Measurements from ENCODE around the gene EML6.

EML6 gene

GRCh38 chr2:54997826-54998225 is 274.4 kb downstream of the EML6 start:
- H3K36me3 ChIP-seq (replicated peaks in 1 of 2; ENCODE audit: control insufficient read depth in 2 of 2, insufficient read depth in 2 of 2, low read length in 2 of 2), result peaks cover 0 to 31% of the 10 kb centered on the region in 2 donors
- H3K4me2 ChIP-seq (ENCODE audit: insufficient read depth, low read length, poor library complexity, severe bottlenecking), result no peak overlapping the region
- H3K4me1 ChIP-seq (ENCODE audit: control insufficient read depth in 2 of 2, insufficient read depth in 1 of 2, low read depth in 1 of 2, low read length in 2 of 2), result peaks cover 2 to 4% of the 10 kb centered on the region in 2 donors
- no peak overlapping the region for H2AK5ac ChIP-seq (ENCODE audit: low read depth, low read length)
- H2BK12ac ChIP-seq (ENCODE audit: low read length), result no peak overlapping the region
- no peak overlapping the region for H3K18ac ChIP-seq (ENCODE audit: low read length)
- H4K8ac ChIP-seq (ENCODE audit: low read depth, low read length), result no peak overlapping the region
- H3K27me3 ChIP-seq (ENCODE audit: control insufficient read depth in 3 of 3, insufficient read depth in 3 of 3, low read depth in 1 of 3, low read length in 3 of 3), result no peaks in the 10 kb centered on the region
- H3K23ac ChIP-seq (ENCODE audit: low read depth, low read length, poor library complexity), result no peak overlapping the region
- H3K14ac ChIP-seq (ENCODE audit: low read length), result no peak overlapping the region
- no peak overlapping the region for H3K4ac ChIP-seq (ENCODE audit: low read length)
- H4K91ac ChIP-seq (ENCODE audit: low read depth, low read length, poor library complexity), result no peak overlapping the region
- WGBS, 2 donors (ENCODE audit: extremely low coverage in 2 of 2, insufficient read length in 2 of 2, insufficient replicate concordance in 1 of 2), result no CpG with 5 or more reads among the region's 1 CpG
- H2AFZ ChIP-seq (ENCODE audit: low read length), result no peak overlapping the region
- H3K79me1 ChIP-seq (ENCODE audit: low read depth, low read length), result peaks cover 1% of the 10 kb centered on the region
- H2BK120ac ChIP-seq (ENCODE audit: low read depth, low read length), result no peak overlapping the region
- no peak overlapping the region for H3K4me3 ChIP-seq (ENCODE audit: low read length in 2 of 2)
- no peak overlapping the region for H2BK15ac ChIP-seq (ENCODE audit: low read length)
- no peak overlapping the region for H3K27ac ChIP-seq (replicated peaks; ENCODE audit: low read length)
- DNase-seq (ENCODE audit: low spot score), result no peak
- no peak overlapping the region for H2BK5ac ChIP-seq (ENCODE audit: low read length)
- H3K9me3 ChIP-seq (replicated peaks in 1 of 2; ENCODE audit: control insufficient read depth in 2 of 2, insufficient read depth in 1 of 2, low read depth in 1 of 2, low read length in 2 of 2), result peaks cover 0 to 3% of the 10 kb centered on the region in 2 donors
- H3K9ac ChIP-seq (ENCODE audit: low read depth, low read length, poor library complexity), result no peak overlapping the region

- Histone ChIP-seq H3K36me3 (replicated peaks in 1 of 2; ENCODE audit: control insufficient read depth in 2 of 2, insufficient read depth in 2 of 2, low read length in 2 of 2) (peaks cover 0 to 26% of the 10 kb centered on the region in 2 donors), H3K23ac (ENCODE audit: low read depth, low read length, poor library complexity) (no peak overlapping the region), H3K4me1 (ENCODE audit: control insufficient read depth in 2 of 2, insufficient read depth in 1 of 2, low read depth in 1 of 2, low read length in 2 of 2) (peaks cover 2 to 4% of the 10 kb centered on the region in 2 donors), H3K14ac (ENCODE audit: low read length) (no peak overlapping the region), H3K4me3 (ENCODE audit: low read length in 2 of 2) (no peak overlapping the region), H3K79me1 (ENCODE audit: low read depth, low read length) (peaks cover 1% of the 10 kb centered on the region), H2AK5ac (ENCODE audit: low read depth, low read length) (no peak overlapping the region), H3K4ac (ENCODE audit: low read length) (no peak overlapping the region), H3K4me2 (ENCODE audit: insufficient read depth, low read length, poor library complexity, severe bottlenecking) (no peak overlapping the region), H4K8ac (ENCODE audit: low read depth, low read length) (no peak overlapping the region), H2BK5ac (ENCODE audit: low read length) (no peak overlapping the region), H3K9ac (ENCODE audit: low read depth, low read length, poor library complexity) (no peak overlapping the region), H2BK15ac (ENCODE audit: low read length) (no peak overlapping the region), H3K27ac (replicated peaks; ENCODE audit: low read length) (no peak overlapping the region), H2AFZ (ENCODE audit: low read length) (no peak overlapping the region), H3K18ac (ENCODE audit: low read length) (no peak overlapping the region), H4K91ac (ENCODE audit: low read depth, low read length, poor library complexity) (no peak overlapping the region), H3K9me3 (replicated peaks in 1 of 2; ENCODE audit: control insufficient read depth in 2 of 2, insufficient read depth in 1 of 2, low read depth in 1 of 2, low read length in 2 of 2) (peaks cover 0 to 3% of the 10 kb centered on the region in 2 donors), H2BK120ac (ENCODE audit: low read depth, low read length) (no peak overlapping the region), H3K27me3 (ENCODE audit: control insufficient read depth in 3 of 3, insufficient read depth in 3 of 3, low read depth in 1 of 3, low read length in 3 of 3) (no peaks in the 10 kb centered on the region), H2BK12ac (ENCODE audit: low read length) (no peak overlapping the region)
- DNase-seq (ENCODE audit: low spot score), result no peak
- no CpG with 5 or more reads among the region's 3 CpGs for WGBS, 2 donors (ENCODE audit: extremely low coverage in 2 of 2, insufficient read length in 2 of 2, insufficient replicate concordance in 1 of 2)
Measured at GRCh38 chr2:54999182-54999581, 275.7 kb downstream of the EML6 start.

- Histone ChIP-seq H3K18ac (ENCODE audit: low read length) (no peak overlapping the region), H2BK120ac (ENCODE audit: low read depth, low read length) (no peak overlapping the region), H3K9ac (ENCODE audit: low read depth, low read length, poor library complexity) (no peak overlapping the region), H3K36me3 (replicated peaks in 1 of 2; ENCODE audit: control insufficient read depth in 2 of 2, insufficient read depth in 2 of 2, low read length in 2 of 2) (peaks cover 0 to 25% of the 10 kb centered on the region in 2 donors), H3K23ac (ENCODE audit: low read depth, low read length, poor library complexity) (no peak overlapping the region), H3K9me3 (replicated peaks in 1 of 2; ENCODE audit: control insufficient read depth in 2 of 2, insufficient read depth in 1 of 2, low read depth in 1 of 2, low read length in 2 of 2) (peaks cover 0 to 3% of the 10 kb centered on the region in 2 donors), H2BK5ac (ENCODE audit: low read length) (no peak overlapping the region), H3K14ac (ENCODE audit: low read length) (no peak overlapping the region), H3K27me3 (ENCODE audit: control insufficient read depth in 3 of 3, insufficient read depth in 3 of 3, low read depth in 1 of 3, low read length in 3 of 3) (no peaks in the 10 kb centered on the region), H2BK15ac (ENCODE audit: low read length) (no peak overlapping the region), H3K79me1 (ENCODE audit: low read depth, low read length) (peaks cover 1% of the 10 kb centered on the region), H3K4me1 (ENCODE audit: control insufficient read depth in 2 of 2, insufficient read depth in 1 of 2, low read depth in 1 of 2, low read length in 2 of 2) (peaks cover 2 to 4% of the 10 kb centered on the region in 2 donors), H2AFZ (ENCODE audit: low read length) (no peak overlapping the region), H4K8ac (ENCODE audit: low read depth, low read length) (no peak overlapping the region), H3K27ac (replicated peaks; ENCODE audit: low read length) (no peak overlapping the region), H4K91ac (ENCODE audit: low read depth, low read length, poor library complexity) (no peak overlapping the region), H2BK12ac (ENCODE audit: low read length) (no peak overlapping the region), H3K4ac (ENCODE audit: low read length) (no peak overlapping the region), H3K4me2 (ENCODE audit: insufficient read depth, low read length, poor library complexity, severe bottlenecking) (no peak overlapping the region), H3K4me3 (ENCODE audit: low read length in 2 of 2) (no peak overlapping the region), H2AK5ac (ENCODE audit: low read depth, low read length) (no peak overlapping the region)
- no peak for DNase-seq (ENCODE audit: low spot score)
- WGBS, 2 donors (ENCODE audit: extremely low coverage in 2 of 2, insufficient read length in 2 of 2, insufficient replicate concordance in 1 of 2), result no CpG with 5 or more reads among the region's 4 CpGs
Measured at GRCh38 chr2:55000341-55000740, 276.9 kb downstream of the EML6 start.

GRCh38 chr2:55001716-55002115 is 278.3 kb downstream of the EML6 start:
- Histone ChIP-seq H3K9me3 (replicated peaks in 1 of 2; ENCODE audit: control insufficient read depth in 2 of 2, insufficient read depth in 1 of 2, low read depth in 1 of 2, low read length in 2 of 2) (no peaks in the 10 kb centered on the region), H3K18ac (ENCODE audit: low read length) (no peak overlapping the region), H2BK12ac (ENCODE audit: low read length) (no peak overlapping the region), H3K27me3 (ENCODE audit: control insufficient read depth in 3 of 3, insufficient read depth in 3 of 3, low read depth in 1 of 3, low read length in 3 of 3) (no peaks in the 10 kb centered on the region), H3K4me2 (ENCODE audit: insufficient read depth, low read length, poor library complexity, severe bottlenecking) (no peak overlapping the region), H2BK120ac (ENCODE audit: low read depth, low read length) (no peak overlapping the region), H2AFZ (ENCODE audit: low read length) (no peak overlapping the region), H4K8ac (ENCODE audit: low read depth, low read length) (no peak overlapping the region), H4K91ac (ENCODE audit: low read depth, low read length, poor library complexity) (no peak overlapping the region), H3K4me1 (ENCODE audit: control insufficient read depth in 2 of 2, insufficient read depth in 1 of 2, low read depth in 1 of 2, low read length in 2 of 2) (peaks cover 2 to 4% of the 10 kb centered on the region in 2 donors), H3K23ac (ENCODE audit: low read depth, low read length, poor library complexity) (no peak overlapping the region), H3K4me3 (ENCODE audit: low read length in 2 of 2) (no peak overlapping the region), H3K79me1 (ENCODE audit: low read depth, low read length) (peaks cover 1% of the 10 kb centered on the region), H3K9ac (ENCODE audit: low read depth, low read length, poor library complexity) (no peak overlapping the region), H3K14ac (ENCODE audit: low read length) (no peak overlapping the region), H3K36me3 (replicated peaks in 1 of 2; ENCODE audit: control insufficient read depth in 2 of 2, insufficient read depth in 2 of 2, low read length in 2 of 2) (peaks cover 0 to 17% of the 10 kb centered on the region in 2 donors), H3K27ac (replicated peaks; ENCODE audit: low read length) (no peak overlapping the region), H2BK15ac (ENCODE audit: low read length) (no peak overlapping the region), H3K4ac (ENCODE audit: low read length) (no peak overlapping the region), H2BK5ac (ENCODE audit: low read length) (no peak overlapping the region), H2AK5ac (ENCODE audit: low read depth, low read length) (no peak overlapping the region)
- no CpG with 5 or more reads among the region's 2 CpGs for WGBS, 2 donors (ENCODE audit: extremely low coverage in 2 of 2, insufficient read length in 2 of 2, insufficient replicate concordance in 1 of 2)
- no peak for DNase-seq (ENCODE audit: low spot score)

All from neuronal stem cell (in vitro differentiated cells).